ENCODE measurements around the gene GDI2. TPM values are rescaled to one million over a fixed set of nuclear protein-coding genes. Genes with fewer than 3 reads are reported as not detected.

The GDI2 gene
- total and polyA plus RNA-seq, 3 donors from 2014 or later: 144 to 204 (median 184) TPM

- Histone ChIP-seq H3K27ac (no peak overlapping the region), H3K9me3 (no peaks in the 10 kb centered on the region), H3K4me1 (no peaks in the 10 kb centered on the region), H3K27me3 (no peaks in the 10 kb centered on the region), H3K4me3 (no peak overlapping the region), H3K36me3 (ENCODE audit: low read depth, missing control alignments) (no peaks in the 10 kb centered on the region)
- intact Hi-C loops (cut with DNase I; ENCODE audit: low total_unique reads): no loop called here
- DNase-seq: no peak
- 87 to 92% methylated on average over 4 of the region's 4 CpGs for WGBS, 2 donors
- no peak for TF ChIP-seq CTCF (IDR thresholded peaks at IDR 0.05)
- no peak for TF ChIP-seq POLR2A (IDR thresholded peaks at IDR 0.05)
These were observed 82.5 kb downstream of the GDI2 start for GRCh38 chr10:5730766-5731165.

GRCh38 chr10:5723692-5724091, 89.5 kb downstream of the GDI2 start:
- no peaks in the 10 kb centered on the region for H3K27me3 ChIP-seq
- no peaks in the 10 kb centered on the region for H3K36me3 ChIP-seq (ENCODE audit: low read depth, missing control alignments)
- no peak overlapping the region for H3K4me3 ChIP-seq
- TF ChIP-seq POLR2A (IDR thresholded peaks at IDR 0.05) (no peak), CTCF (IDR thresholded peaks at IDR 0.05) (no peak)
- no peaks in the 10 kb centered on the region for H3K9me3 ChIP-seq
- H3K27ac ChIP-seq: no peak overlapping the region
- peaks cover 10% of the 10 kb centered on the region for H3K4me1 ChIP-seq
- no peak for DNase-seq
- intact Hi-C loops (cut with DNase I; ENCODE audit: low total_unique reads): no loop called here
- WGBS, 2 donors: 57 to 69% methylated on average over 2 of the region's 2 CpGs

- WGBS, 2 donors: 96% methylated on average over 7 of the region's 7 CpGs
- intact Hi-C loops (cut with DNase I; ENCODE audit: low total_unique reads): no loop called here
These were observed 93.1 kb downstream of the GDI2 start for GRCh38 chr10:5720182-5720581.

GRCh38 chr10:5719546-5719945, 93.7 kb downstream of the GDI2 start:
- intact Hi-C loops (cut with DNase I; ENCODE audit: low total_unique reads): no loop called here
- Histone ChIP-seq H3K36me3 (ENCODE audit: low read depth, missing control alignments) (no peaks in the 10 kb centered on the region), H3K9me3 (no peaks in the 10 kb centered on the region), H3K4me3 (no peak overlapping the region), H3K27ac (peak overlapping the region in 1 of 2 donors; percentile 42), H3K27me3 (no peaks in the 10 kb centered on the region), H3K4me1 (peaks cover 10% of the 10 kb centered on the region)
- no peak for DNase-seq
- TF ChIP-seq POLR2A (IDR thresholded peaks at IDR 0.05): no peak
- TF ChIP-seq CTCF (IDR thresholded peaks at IDR 0.05): no peak
- 89% methylated on average over 3 of the region's 3 CpGs for WGBS, 2 donors

More at GRCh38 chr10:5720182-5720581, 93.1 kb downstream of the GDI2 start:
- Histone ChIP-seq H3K36me3 (ENCODE audit: low read depth, missing control alignments) (no peaks in the 10 kb centered on the region), H3K27ac (no peak overlapping the region), H3K9me3 (no peaks in the 10 kb centered on the region), H3K27me3 (no peaks in the 10 kb centered on the region), H3K4me3 (no peak overlapping the region), H3K4me1 (peaks cover 10% of the 10 kb centered on the region)
- DNase-seq: no peak
- TF ChIP-seq POLR2A (IDR thresholded peaks at IDR 0.05) (no peak), CTCF (IDR thresholded peaks at IDR 0.05) (no peak)

Other genes with a start within 250 kb of the GDI2 start
- gene ASB13, start 146.8 kb downstream of the GDI2 start, total RNA-seq: 10 to 100 TPM in 1 of 2 donors, 1 to 10 TPM in 1; 9.4 to 14.1 TPM
- 12.3 TPM for gene ASB13, start 146.8 kb downstream of the GDI2 start, polyA plus RNA-seq (ENCODE audit: insufficient read depth, low read depth, low replicate concordance)
- 100 to 1,000 TPM; 157 to 161 TPM for gene TASOR2, start 128.6 kb downstream of the GDI2 start, total RNA-seq
- gene TASOR2, start 128.6 kb downstream of the GDI2 start, polyA plus RNA-seq (ENCODE audit: insufficient read depth, low read depth, low replicate concordance): 57.5 TPM
- gene ANKRD16, start 76.5 kb upstream of the GDI2 start, total RNA-seq: 10 to 100 TPM; 30.3 to 32.1 TPM
- gene ANKRD16, start 76.5 kb upstream of the GDI2 start, polyA plus RNA-seq (ENCODE audit: insufficient read depth, low read depth, low replicate concordance): 14.2 TPM
- gene FBH1, start 76.8 kb upstream of the GDI2 start, total RNA-seq: 100 to 1,000 TPM; 174 to 203 TPM
- 91.6 TPM for gene FBH1, start 76.8 kb upstream of the GDI2 start, polyA plus RNA-seq (ENCODE audit: insufficient read depth, low read depth, low replicate concordance)
- gene IL15RA, start 164.1 kb upstream of the GDI2 start, total RNA-seq: 10 to 100 TPM; 18.3 to 21.9 TPM
- gene IL15RA, start 164.1 kb upstream of the GDI2 start, polyA plus RNA-seq (ENCODE audit: insufficient read depth, low read depth, low replicate concordance): 15.6 TPM
- under 1 TPM in 1 of 2 donors, not detected in 1; 0.62 TPM for gene IL2RA, start 248.9 kb upstream of the GDI2 start, total RNA-seq
- gene IL2RA, start 248.9 kb upstream of the GDI2 start, polyA plus RNA-seq (ENCODE audit: insufficient read depth, low read depth, low replicate concordance): 1.0 TPM